GM20000 (cell line): ENCODE measurements around the gene UTP25.
"Not testable (repeated sequence)": the region's sequence is repeated elsewhere in the genome, so short reads cannot be mapped to it uniquely, and the experiment has no call there.

Experiments used
- DNase-seq: peaks from one replicate; pipeline ENCODE4 v3.0.0; 2012; ENCODE audit warnings: low spot score
- TF ChIP-seq, protein P1 (sequence below): IDR thresholded peaks from 2 replicates; pipeline ENCODE4 v1.5.1; 2012; ENCODE audit warnings: mild to moderate bottlenecking, control low read depth; ENCODE audit errors: extremely low read depth, missing control alignments

Gene UTP25

DNA sequence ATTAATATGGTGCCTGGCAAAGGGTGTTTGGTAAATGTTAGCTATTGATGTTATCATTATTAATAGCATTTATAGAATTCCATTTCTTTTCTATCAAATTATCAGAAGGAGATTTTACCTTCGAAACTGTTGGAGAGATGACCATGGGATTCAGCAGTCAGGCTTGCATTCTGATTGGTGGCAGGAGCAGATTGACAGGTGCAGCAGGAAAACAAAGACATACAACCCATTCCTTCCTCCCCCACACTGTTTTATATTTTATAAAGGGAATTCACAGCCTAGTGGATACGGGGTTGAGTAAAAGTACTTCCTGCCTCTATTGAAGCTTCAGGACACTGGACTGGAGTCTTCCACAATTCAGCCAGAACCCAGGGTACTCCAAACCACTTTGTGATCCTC, 55.2 kb downstream of the UTP25 start:
- no peak for DNase-seq
- TF ChIP-seq, protein P1, sequence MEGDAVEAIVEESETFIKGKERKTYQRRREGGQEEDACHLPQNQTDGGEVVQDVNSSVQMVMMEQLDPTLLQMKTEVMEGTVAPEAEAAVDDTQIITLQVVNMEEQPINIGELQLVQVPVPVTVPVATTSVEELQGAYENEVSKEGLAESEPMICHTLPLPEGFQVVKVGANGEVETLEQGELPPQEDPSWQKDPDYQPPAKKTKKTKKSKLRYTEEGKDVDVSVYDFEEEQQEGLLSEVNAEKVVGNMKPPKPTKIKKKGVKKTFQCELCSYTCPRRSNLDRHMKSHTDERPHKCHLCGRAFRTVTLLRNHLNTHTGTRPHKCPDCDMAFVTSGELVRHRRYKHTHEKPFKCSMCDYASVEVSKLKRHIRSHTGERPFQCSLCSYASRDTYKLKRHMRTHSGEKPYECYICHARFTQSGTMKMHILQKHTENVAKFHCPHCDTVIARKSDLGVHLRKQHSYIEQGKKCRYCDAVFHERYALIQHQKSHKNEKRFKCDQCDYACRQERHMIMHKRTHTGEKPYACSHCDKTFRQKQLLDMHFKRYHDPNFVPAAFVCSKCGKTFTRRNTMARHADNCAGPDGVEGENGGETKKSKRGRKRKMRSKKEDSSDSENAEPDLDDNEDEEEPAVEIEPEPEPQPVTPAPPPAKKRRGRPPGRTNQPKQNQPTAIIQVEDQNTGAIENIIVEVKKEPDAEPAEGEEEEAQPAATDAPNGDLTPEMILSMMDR: no peak

DNA sequence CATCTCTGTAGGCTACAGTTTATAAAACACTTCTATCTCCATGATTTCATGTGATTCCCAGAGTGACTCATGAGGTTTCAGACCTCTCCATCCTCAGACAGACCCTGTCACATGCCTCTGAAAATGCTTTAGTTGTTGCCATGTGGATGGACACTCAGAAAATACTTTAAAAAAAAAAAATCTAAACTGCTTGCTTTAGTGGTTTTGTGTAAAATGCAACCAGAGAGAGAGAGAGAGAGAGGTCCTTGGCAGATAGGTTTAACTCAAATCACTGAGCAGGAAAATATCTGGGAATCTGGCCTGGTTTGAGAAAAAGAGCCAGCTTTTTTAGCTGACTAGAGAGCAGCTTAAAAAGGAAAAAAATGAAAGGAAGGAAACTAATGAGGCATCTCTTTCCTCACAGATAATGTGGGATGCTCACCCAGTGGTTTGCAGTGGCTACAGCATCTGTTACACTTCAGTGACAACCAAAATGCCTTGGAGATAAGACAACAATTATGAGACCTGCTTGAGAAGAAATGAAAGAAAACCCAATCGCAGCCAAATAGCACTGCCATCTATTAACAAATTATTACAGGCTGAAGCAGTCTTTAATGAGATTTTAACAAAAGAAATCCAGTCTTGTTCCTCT, 55.7 kb downstream of the UTP25 start:
- TF ChIP-seq, protein P1: no peak

DNA sequence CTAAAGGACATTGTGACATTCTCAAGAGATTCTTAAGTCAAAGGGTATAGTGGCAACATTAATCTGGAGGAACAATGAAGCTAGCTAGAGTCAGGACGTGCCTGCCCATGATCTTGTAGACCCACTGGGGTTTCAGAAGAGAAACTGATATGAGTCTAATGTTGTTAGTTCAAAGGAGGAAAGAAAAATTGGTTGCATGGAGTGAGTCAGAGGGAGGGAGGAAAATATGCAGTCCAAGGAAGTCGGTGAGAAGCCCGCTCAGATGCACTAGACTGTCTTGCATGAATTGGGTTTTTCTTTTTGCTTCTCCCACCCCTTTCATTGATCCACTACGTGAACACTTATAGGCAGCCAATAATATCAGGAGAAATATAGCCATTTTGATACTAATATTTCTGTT, 56.5 kb downstream of the UTP25 start:
- no peak for DNase-seq

More for the DNA sequence above, 55.7 kb downstream of the UTP25 start:
- no peak for DNase-seq

DNA sequence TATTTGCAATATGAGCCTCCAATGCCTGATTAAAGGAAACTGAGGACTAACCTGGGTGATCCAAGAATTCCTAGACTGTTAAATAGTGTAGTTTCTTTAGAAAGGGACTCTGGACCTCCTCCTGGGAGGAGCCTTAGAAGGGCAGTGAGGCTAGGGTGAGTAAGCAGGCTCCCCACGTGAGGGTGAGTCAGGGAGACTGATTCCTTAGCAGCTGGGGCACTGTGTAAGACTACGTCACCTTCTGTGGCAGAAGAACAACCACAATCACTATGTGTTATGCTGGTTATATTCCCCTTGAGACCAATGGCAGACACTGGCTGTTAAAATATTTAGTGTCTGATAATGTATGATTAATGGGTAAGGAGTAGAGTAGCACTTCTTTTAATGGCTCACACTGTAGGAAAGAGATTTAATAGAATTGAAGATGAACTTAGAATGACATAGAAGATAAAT, 56.9 kb downstream of the UTP25 start:
- TF ChIP-seq, protein P1: no peak
- DNase-seq: no peak

More for the DNA sequence above, 56.5 kb downstream of the UTP25 start:
- TF ChIP-seq, protein P1: no peak

DNA sequence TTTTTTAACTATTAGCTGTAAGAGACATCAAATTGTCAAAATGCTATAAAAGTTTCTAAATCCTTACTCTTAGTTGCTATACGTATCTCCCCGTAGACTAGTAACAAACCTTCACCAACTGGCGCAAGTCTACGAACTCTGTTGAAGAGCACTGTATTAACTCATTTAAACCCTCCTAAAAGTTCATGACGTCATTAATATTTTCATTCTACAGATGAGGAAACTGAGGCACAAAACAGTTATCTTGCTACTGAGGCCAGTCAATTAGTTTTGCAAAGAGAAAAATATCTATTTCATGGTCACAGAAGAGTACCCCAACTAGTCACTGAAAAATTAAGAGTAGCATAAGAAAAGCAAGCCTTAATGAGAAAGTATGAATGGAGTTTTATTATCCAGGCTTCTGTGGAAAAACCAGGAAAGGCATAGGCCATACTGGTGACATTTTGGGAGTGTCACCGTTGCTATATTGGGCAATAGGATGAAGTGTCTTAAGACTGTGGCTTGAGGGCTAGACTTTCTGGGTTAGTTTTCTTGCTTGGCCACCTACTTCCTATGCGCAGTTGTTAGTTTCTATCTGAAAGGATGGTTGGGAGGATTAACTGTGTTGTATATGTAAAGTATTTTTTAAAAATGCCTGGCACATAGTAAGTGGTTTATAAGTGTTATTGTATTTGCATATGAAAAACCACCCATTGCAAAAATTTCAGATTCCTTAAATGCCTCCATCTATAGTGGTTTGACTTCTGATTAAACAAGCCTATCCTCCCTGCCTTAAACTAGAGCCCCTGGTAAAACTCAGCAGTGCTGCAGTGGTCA, 57.8 kb downstream of the UTP25 start:
- no peak for DNase-seq
- TF ChIP-seq, protein P1: no peak

DNA sequence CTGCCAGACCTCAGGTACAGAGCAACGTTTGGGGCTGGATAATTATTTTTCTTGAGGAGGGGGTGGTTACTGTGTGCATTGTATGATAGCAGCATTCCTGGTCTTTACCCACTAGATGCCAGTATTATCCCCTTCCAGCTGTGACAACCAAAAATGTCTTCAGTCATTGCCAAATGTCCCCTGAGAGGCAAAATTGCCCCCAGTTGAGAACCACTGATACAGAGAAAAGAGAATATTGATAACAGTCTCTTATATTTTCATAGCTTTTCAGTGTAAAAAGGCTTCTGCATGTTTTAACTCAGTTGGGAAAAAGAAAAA, 58.4 kb downstream of the UTP25 start:
- TF ChIP-seq, protein P1: no peak
- no peak for DNase-seq

DNA sequence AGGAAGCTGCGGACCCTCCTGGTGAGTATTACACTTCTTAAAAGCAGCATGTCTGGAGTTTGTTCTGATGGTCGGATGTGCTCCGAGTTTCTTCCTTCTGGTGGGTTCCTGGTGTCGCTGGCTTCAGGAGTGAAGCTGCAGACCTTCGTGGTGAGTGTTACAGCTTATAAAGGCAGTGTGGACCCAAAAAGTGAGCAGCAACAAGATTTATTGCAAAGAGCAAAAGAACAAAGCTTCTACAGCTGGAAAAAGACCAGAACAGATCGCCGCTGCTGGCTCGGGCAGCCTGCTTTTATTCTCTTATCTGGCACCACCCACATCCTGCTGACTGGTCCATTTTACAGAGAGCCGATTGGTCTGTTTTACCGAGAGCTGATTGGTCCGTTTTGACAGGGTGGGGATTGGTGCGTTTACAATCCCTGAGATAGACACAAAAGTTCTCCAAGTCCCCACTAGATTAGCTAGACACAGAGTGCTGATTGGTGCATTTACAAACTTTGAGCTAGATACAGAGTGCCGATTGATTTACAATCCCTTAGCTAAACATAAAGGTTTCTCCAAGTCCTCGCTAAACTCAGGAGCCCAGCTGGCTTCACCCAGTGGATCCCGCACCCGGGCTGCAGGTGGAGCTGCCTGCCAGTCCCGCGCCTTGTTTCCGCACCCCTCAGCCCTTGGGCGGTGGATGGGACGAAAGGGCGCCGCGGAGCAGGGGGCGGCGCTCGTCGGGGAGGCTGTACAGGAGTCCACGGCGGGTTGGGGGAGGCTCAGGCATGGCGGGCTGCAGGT, 60.7 kb downstream of the UTP25 start:
- not testable (repeated sequence) for DNase-seq
